ENCODE data around the gene COL4A1. TPM values are rescaled to one million over a fixed set of nuclear protein-coding genes. Genes with fewer than 3 reads are reported as not detected.

Gene COL4A1
- polyA plus RNA-seq, 1 experiment = 210 TPM

DNA sequence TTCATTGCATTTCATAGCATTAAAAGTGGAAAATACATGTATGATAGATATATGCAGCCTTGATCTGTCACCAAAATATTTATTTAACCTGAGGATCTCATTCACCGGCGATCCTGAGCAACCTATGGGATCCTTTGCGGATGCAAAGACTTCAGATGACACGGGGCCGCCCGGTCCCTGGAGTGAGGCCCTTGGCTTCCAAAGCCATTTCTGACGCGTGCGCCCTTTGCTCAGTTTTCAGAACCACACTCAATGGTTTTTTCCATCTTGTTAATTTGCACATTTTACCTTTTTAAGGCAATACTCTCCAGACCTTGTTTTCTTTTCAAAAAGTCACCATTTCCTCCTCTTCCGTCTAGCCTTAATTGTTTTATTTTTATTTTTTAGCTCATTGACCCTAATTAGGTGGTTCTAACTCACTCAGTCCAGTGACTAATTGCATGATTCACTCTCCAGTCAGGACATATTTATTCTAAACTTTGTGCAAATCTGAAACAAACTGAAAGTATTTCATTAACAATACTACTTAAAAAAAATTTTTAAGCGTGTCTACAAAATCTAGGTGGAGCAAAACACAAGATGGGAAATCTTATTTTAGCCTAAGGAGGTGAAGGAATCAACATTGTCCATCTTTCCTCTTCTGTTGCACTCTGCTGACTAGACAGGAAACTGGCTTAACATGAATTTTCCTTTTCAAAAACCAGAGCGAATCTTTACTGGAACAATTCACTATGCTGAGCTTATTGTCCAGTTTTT, 47.9 kb downstream of the COL4A1 start:
- no peaks in the 10 kb centered on the region; the same call in 1 of the 2 replicates for H3K9me3 ChIP-seq (ENCODE audit: control insufficient read depth, insufficient read depth, low read length)
- H3K27me3 ChIP-seq (ENCODE audit: control insufficient read depth, insufficient read depth, low read length) = no peaks in the 10 kb centered on the region
- ChIA-PET CTCF (interaction anchor here (0.7 to 1.5 kb wide), 2 partner anchors 12 to 185 kb away, joined by 3 to 8 read pairs; no protein-coding TSS in a partner anchor), POLR2A (interaction anchor here (0.8 to 0.9 kb wide), 2 partner anchors 42 to 64 kb away, joined by 3 read pairs; no protein-coding TSS in a partner anchor)
- H3K27ac ChIP-seq (ENCODE audit: low read depth, low read length) = peak overlapping the region; percentile 31
- no peak overlapping the region for H3K4me3 ChIP-seq (ENCODE audit: low read depth, low read length)
- TF ChIP-seq, protein P1, sequence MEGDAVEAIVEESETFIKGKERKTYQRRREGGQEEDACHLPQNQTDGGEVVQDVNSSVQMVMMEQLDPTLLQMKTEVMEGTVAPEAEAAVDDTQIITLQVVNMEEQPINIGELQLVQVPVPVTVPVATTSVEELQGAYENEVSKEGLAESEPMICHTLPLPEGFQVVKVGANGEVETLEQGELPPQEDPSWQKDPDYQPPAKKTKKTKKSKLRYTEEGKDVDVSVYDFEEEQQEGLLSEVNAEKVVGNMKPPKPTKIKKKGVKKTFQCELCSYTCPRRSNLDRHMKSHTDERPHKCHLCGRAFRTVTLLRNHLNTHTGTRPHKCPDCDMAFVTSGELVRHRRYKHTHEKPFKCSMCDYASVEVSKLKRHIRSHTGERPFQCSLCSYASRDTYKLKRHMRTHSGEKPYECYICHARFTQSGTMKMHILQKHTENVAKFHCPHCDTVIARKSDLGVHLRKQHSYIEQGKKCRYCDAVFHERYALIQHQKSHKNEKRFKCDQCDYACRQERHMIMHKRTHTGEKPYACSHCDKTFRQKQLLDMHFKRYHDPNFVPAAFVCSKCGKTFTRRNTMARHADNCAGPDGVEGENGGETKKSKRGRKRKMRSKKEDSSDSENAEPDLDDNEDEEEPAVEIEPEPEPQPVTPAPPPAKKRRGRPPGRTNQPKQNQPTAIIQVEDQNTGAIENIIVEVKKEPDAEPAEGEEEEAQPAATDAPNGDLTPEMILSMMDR (IDR thresholded peaks at IDR 0.05; ENCODE audit: low read depth, low read length) = no peak
- DNase-seq (ENCODE audit: low read depth, low spot score) = no peak

DNA sequence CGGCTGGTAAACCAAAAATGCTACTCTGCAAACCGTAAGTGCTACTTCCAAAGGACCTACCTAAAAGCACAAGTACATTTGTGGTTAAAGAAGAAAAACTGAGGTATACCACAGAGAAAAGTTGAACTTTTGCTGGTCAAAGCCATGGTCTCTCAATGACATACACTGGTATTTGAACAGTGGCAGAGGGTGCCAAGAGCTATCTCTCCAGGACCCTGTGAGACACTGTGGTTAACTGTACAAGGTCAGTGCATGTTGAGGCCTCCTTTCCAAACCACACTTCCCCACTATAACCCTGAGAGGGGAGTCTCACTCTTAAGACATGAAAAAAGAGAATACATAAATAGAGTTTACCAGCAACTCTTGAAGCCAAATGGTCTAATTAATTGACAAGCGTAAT, 49.5 kb downstream of the COL4A1 start:
- no peak for DNase-seq (ENCODE audit: low read depth, low spot score)
- ChIA-PET CTCF (interaction anchor here (0.7 to 1.0 kb wide), 2 partner anchors 10 to 25 kb away, joined by 3 read pairs; no protein-coding TSS in a partner anchor), POLR2A (no interaction called here)
- Histone ChIP-seq H3K27ac (ENCODE audit: low read depth, low read length) (no peak overlapping the region), H3K9me3 (ENCODE audit: control insufficient read depth, insufficient read depth, low read length) (no peaks in the 10 kb centered on the region; the same call in 1 of the 2 replicates), H3K4me3 (ENCODE audit: low read depth, low read length) (no peak overlapping the region), H3K27me3 (ENCODE audit: control insufficient read depth, insufficient read depth, low read length) (no peaks in the 10 kb centered on the region)
- TF ChIP-seq, protein P1 (IDR thresholded peaks at IDR 0.05; ENCODE audit: low read depth, low read length) = no peak

DNA sequence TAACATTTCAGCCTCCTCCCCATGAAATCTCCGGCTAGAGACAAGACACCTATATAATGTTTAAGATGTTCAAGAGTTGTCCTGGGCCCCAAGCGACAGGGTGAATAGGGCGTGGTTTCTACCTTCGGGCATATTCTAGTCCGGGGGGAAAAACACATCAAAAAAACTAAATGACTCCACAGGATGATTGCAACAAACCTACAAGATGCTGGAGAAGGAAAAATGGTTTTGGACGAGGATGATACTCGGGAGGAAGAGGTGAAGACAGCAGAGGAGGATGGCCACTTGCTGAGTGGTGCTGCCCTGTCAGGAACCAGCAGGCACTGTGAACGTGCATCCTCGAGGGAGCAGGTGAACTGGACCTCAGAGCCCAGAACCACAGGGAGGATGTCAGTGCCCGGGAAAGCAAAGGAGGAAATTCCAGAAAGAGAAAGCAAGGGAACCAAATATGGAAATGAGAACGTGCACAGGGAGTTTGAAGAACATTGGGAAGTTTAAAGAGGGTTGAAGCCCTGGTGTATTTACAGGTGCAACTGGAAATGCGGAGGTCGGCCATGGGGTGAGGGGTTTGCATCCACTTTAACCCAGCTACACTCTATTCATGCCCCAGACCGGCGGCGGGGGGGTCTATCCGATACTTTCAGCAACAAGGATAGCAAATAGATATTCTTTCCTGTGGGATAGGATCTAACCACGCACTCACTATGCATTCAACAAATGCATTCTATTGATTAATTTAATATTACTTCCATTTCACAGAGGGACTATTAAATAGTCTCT, 50.6 kb downstream of the COL4A1 start:
- POLR2A ChIA-PET = no interaction called here
- no peak for DNase-seq (ENCODE audit: low read depth, low spot score)
- Histone ChIP-seq H3K9me3 (ENCODE audit: control insufficient read depth, insufficient read depth, low read length) (no peaks in the 10 kb centered on the region), H3K27me3 (ENCODE audit: control insufficient read depth, insufficient read depth, low read length) (no peaks in the 10 kb centered on the region), H3K4me3 (ENCODE audit: low read depth, low read length) (no peak overlapping the region), H3K27ac (ENCODE audit: low read depth, low read length) (no peak overlapping the region)
- CTCF ChIA-PET = interaction anchor here (0.7 kb wide), 1 partner anchor 9 kb away, joined by 3 read pairs; no protein-coding TSS in a partner anchor
- TF ChIP-seq, protein P1 (IDR thresholded peaks at IDR 0.05; ENCODE audit: low read depth, low read length) = no peak

DNA sequence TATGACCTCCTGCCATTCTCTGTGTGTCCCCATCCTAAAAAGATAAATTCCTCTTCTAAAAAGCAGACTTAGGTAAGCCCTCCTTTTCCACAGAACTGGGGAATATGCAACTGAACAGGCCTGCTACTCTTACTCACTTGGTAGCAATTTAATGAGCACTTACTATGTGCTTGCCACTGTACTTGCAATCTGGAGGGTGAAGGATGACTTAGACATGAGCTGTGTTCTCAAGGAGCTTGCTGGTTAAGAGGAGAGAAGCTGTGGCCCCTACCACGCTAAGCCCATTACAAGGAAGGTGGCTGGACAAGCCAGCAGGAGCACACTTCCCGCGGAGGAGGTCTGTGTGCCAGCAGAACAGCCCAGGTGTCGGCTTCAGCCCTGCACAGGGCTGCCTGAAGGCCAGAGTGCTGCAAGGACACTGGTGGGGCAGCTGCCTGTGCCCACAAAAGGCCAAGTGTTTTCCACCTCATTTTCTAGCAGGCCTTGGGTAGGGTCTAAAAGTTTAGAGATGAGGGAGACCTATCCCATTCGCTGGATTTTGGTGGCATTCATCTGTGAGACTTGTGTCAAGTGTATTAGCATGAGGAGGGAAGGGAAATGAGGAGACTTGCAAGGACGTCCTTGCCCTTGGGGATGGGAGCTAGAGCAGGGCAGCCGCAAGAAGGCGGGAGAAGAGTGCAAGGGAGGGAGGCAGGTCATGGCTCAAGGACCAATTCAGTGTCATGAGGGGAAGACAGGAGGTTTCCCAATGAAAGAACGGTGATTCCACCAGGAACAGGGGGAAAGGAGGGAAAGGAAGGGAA, 52.0 kb downstream of the COL4A1 start:
- Histone ChIP-seq H3K27me3 (ENCODE audit: control insufficient read depth, insufficient read depth, low read length) (no peaks in the 10 kb centered on the region), H3K4me3 (ENCODE audit: low read depth, low read length) (no peak overlapping the region), H3K9me3 (ENCODE audit: control insufficient read depth, insufficient read depth, low read length) (no peaks in the 10 kb centered on the region), H3K27ac (ENCODE audit: low read depth, low read length) (peak overlapping the region; percentile 58)
- ChIA-PET CTCF (no interaction called here), POLR2A (no interaction called here)
- DNase-seq (ENCODE audit: low read depth, low spot score) = no peak
- TF ChIP-seq, protein P1 (IDR thresholded peaks at IDR 0.05; ENCODE audit: low read depth, low read length) = no peak

Data from AG04450 (cell line).